ENCODE data around the gene NPBWR2.

NPBWR2 gene

DNA sequence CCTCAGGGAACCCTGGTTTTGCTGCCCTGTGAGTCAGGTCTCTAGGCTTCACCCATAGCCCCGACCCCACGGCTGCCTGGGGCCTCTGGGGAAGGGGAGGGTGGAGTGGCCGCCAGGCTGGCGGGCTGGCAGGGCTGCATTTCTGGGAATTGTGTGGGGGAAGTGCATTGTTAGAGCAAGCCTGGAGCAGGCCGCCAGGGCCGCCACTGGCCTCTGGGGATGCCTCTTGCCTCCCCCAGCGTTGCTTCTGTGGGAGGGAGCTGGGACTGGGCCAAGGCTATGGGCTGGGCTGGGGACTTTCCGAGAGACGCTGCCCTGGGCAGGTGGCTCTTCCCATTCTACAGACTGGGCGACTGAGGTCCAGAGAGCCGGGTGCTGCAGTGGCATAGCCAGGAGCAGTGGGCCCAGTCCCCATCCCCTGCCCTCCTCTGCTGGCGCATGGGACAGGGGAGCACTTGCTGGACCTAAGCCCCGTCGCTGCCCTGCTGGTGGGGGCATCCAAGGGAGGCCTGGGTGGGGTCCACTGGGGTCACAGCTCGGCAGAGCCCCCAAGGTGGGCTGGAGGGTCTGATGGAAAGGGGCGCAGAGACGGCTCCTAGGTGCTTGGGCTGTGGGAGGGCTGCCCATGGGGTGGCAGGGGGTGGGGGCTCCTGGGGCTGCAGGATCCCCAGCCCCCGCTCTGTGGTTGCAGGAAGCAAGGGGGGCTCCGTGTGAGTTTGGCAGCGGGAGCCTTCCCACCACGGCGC, 51.3 kb downstream of the NPBWR2 start:
- peak; percentile 63 for DNase-seq (ENCODE audit: extremely low spot score)
- ChIA-PET POLR2A (no interaction called here), CTCF (interaction anchor here (1.2 to 7.8 kb wide), 6 partner anchors 16 to 191 kb away, joined by 3 to 69 read pairs (median 5); partner anchors contain the start of gene TPD52L2)
- TF ChIP-seq, protein P1, sequence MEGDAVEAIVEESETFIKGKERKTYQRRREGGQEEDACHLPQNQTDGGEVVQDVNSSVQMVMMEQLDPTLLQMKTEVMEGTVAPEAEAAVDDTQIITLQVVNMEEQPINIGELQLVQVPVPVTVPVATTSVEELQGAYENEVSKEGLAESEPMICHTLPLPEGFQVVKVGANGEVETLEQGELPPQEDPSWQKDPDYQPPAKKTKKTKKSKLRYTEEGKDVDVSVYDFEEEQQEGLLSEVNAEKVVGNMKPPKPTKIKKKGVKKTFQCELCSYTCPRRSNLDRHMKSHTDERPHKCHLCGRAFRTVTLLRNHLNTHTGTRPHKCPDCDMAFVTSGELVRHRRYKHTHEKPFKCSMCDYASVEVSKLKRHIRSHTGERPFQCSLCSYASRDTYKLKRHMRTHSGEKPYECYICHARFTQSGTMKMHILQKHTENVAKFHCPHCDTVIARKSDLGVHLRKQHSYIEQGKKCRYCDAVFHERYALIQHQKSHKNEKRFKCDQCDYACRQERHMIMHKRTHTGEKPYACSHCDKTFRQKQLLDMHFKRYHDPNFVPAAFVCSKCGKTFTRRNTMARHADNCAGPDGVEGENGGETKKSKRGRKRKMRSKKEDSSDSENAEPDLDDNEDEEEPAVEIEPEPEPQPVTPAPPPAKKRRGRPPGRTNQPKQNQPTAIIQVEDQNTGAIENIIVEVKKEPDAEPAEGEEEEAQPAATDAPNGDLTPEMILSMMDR (IDR thresholded peaks at IDR 0.05; ENCODE audit: control extremely low read depth, extremely low read depth, low read depth, missing control alignments) = no peak

DNA sequence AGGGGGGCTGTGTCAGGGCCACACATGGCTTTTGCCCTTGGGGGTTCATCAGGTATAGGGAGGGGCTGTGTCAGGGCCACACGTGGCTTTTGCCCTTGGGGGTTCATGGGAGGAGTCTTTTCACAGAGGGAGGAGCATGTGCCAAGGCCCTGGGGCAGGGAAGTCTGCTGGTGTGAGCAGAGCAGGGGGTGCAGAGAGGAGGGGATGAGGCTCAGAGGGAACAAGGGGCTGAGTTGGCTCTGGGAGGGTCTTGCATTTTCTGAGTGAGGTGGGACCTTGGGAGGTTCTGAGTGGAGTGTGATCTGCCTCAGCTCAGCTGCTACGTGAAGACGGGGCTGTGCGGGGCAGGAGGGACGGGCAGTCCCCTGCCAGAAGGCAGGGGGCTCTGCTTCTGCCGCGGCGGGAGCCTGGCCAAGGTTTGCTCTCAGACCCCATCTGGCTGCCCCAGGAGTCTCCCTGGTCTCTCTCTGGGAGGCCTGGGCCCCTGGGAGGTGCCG, 51.9 kb downstream of the NPBWR2 start:
- DNase-seq (ENCODE audit: extremely low spot score) = no peak
- ChIA-PET POLR2A (no interaction called here), CTCF (interaction anchor here (0.9 to 7.8 kb wide), 2 partner anchors 16 to 65 kb away, joined by 4 to 69 read pairs; no protein-coding TSS in a partner anchor)
- TF ChIP-seq, protein P1 (IDR thresholded peaks at IDR 0.05; ENCODE audit: control extremely low read depth, extremely low read depth, low read depth, missing control alignments) = no peak

DNA sequence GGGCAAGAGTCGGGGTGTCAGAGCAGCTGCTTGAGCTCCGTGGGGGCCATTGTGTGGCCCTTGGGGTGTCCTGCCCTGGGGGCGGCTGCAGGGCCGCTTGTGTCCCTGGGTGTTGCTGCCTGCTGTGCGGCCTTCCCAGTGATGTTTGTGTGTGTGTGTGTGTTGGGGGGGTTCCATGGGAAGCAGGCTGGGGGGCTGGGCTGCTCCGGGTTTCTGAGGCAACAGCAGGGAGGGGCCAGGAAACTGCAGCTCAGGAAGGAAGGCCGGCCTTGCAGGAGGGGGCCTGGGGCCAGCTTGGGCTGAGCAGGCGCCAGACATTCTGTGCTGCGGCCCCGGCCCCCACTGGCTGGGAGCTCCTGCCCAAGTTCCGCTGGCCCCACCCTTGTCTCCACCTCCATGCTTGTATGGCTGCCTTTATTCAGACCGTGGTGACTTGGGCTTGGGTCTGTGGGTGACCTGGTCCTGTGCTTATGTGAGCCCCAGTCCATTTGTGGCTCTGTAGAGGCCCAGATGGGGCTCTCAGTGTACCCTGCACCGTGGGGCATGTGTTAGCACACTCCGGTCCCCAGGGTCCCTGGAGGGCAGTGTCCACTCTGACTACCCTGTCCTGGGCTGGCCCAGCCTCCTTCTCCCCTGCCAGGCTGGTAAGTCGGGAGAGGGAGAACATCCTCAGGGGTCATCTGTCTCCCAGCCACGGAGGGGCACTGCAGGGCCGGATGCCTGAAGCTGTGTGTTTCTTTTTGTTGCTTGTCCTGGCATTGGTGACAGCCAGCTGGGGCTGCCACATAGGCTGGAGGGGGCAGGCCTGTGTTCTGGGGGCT, 53.3 kb downstream of the NPBWR2 start:
- peak; percentile 62 for DNase-seq (ENCODE audit: extremely low spot score)
- TF ChIP-seq, protein P1 (IDR thresholded peaks at IDR 0.05; ENCODE audit: control extremely low read depth, extremely low read depth, low read depth, missing control alignments) = peak; percentile 41
- ChIA-PET POLR2A (interaction anchor here (0.5 to 1.2 kb wide), 2 partner anchors 18 to 152 kb away, joined by 3 read pairs; partner anchors contain the start of gene C20orf204), CTCF (interaction anchor here (0.9 to 7.8 kb wide), 10 partner anchors 9 to 517 kb away, joined by 3 to 69 read pairs (median 5); partner anchors contain the start of genes LKAAEAR1, PRPF6, PTK6 and SAMD10)

All from GM10248 (cell line).